Upper lobe of left lung (tissue), 4 donors: ENCODE data around the gene QRFP.

Experiments
- EP300 ChIP-seq, 4 donors: sonication (generic); formaldehyde crosslinking; IDR thresholded peaks; one replicate each; pipeline ENCODE4 v1.5.1; 2017; ENCODE audit warnings: antibody characterized with exemption in 4 of 4, control low read depth in 2 of 4
- POLR2A ChIP-seq, 4 donors: fragments of 450-650 bp; IDR thresholded peaks; one replicate each; pipeline ENCODE4 v1.5.1; 2016 to 2017; ENCODE audit warnings: antibody characterized with exemption in 4 of 4, mild to moderate bottlenecking in 2 of 4
- POLR2AphosphoS5 ChIP-seq, 2 donors: sonication (generic); formaldehyde crosslinking; IDR thresholded peaks; one replicate each; pipeline ENCODE4 v1.5.1; 2017; ENCODE audit warnings: antibody characterized with exemption in 2 of 2
- TF ChIP-seq, protein P1 (sequence below), 6 experiments: fragments of 450-650 bp in 4 of 6; fragments of 200-600 bp in 2 of 6; sonication (generic) in 2 of 6; IDR thresholded peaks; one replicate each; pipeline ENCODE4 v1.5.1; 2016 to 2019; ENCODE audit warnings: antibody characterized with exemption in 6 of 6

DNA sequence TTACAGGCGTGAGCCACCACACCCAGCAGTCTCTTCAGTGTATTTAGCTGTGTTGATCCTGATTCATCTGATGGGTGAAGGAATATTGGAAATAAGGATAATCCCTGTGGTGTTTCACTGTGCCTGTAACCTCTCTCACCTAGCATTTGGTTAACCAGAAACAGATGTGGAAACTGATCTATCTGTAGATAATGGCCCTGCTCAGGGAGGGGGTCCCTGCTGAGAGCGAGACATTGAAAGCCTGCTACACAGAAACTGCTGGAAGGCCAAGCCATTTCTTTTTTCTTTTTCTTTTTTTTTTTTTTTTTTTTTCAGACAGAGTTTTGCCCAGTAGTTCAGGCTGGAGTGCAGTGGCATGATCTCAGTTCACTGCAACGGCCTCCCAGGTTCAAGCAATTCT lies 28.4 kb downstream of the QRFP start:
- TF ChIP-seq, protein P1, sequence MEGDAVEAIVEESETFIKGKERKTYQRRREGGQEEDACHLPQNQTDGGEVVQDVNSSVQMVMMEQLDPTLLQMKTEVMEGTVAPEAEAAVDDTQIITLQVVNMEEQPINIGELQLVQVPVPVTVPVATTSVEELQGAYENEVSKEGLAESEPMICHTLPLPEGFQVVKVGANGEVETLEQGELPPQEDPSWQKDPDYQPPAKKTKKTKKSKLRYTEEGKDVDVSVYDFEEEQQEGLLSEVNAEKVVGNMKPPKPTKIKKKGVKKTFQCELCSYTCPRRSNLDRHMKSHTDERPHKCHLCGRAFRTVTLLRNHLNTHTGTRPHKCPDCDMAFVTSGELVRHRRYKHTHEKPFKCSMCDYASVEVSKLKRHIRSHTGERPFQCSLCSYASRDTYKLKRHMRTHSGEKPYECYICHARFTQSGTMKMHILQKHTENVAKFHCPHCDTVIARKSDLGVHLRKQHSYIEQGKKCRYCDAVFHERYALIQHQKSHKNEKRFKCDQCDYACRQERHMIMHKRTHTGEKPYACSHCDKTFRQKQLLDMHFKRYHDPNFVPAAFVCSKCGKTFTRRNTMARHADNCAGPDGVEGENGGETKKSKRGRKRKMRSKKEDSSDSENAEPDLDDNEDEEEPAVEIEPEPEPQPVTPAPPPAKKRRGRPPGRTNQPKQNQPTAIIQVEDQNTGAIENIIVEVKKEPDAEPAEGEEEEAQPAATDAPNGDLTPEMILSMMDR (IDR thresholded peaks at IDR 0.05) = no peak
- TF ChIP-seq POLR2A (IDR thresholded peaks at IDR 0.05) = no peak
- no peak for TF ChIP-seq POLR2AphosphoS5 (IDR thresholded peaks at IDR 0.05)
- TF ChIP-seq EP300 (IDR thresholded peaks at IDR 0.05) = no peak
